Activated B cell treated with CpG ODN at 0.5 μM for 24 hours (primary cell): ENCODE data around the gene RNF187. TPM values are rescaled to one million over a fixed set of nuclear protein-coding genes. Genes with fewer than 3 reads are reported as not detected.

Source experiments
- ATAC-seq: fragments of 200-7000 bp; cut with Tn5 transposase; one replicate; pipeline ENCODE4 v1.10.0; 2021; ENCODE audit warnings: low read depth, mild to moderate bottlenecking, moderate library complexity
- CTCF ChIA-PET: fragments of 350-600 bp; sonication (Branson Sonifier 250); formaldehyde crosslinking; loops from one replicate; lab custom pipeline; 2021; ENCODE audit warnings: antibody characterized with exemption; lab: Charles Lee
- POLR2A ChIA-PET: fragments of 350-600 bp; sonication (Branson Sonifier 250); formaldehyde crosslinking; loops from one replicate; lab custom pipeline; 2021; ENCODE audit warnings: antibody characterized with exemption; lab: Charles Lee
- DNase-seq: peaks from one replicate; pipeline ENCODE4 v3.0.0; 2022
- H3K27ac Mint-ChIP-seq: one replicate; pipeline ENCODE4 v1.8.0; 2020; ENCODE audit warnings: mixed read lengths
- H3K27me3 Mint-ChIP-seq: one replicate; pipeline ENCODE4 v1.8.0; 2021; ENCODE audit warnings: mixed read lengths
- H3K36me3 Mint-ChIP-seq: one replicate; pipeline ENCODE4 v1.8.0; 2021; ENCODE audit warnings: low read depth, mixed read lengths
- H3K4me1 Mint-ChIP-seq: one replicate; pipeline ENCODE4 v1.8.0; 2021; ENCODE audit warnings: mixed read lengths
- H3K4me3 Mint-ChIP-seq: one replicate; pipeline ENCODE4 v1.8.0; 2020; ENCODE audit warnings: mild to moderate bottlenecking, mixed read lengths
- H3K9me3 Mint-ChIP-seq: one replicate; pipeline ENCODE4 v1.8.0; 2020; ENCODE audit warnings: mixed read lengths
- CTCF ChIP-seq: fragments of 200-600 bp; IDR thresholded peaks from one replicate; pipeline ENCODE4 v1.8.0; 2022; ENCODE audit warnings: antibody characterized with exemption, mild to moderate bottlenecking
- intact Hi-C: fragments of 100-400 bp; cut with micrococcal nuclease; formaldehyde crosslinking; loops from one replicate; pipeline ENCODE4 v1.15.1; 2024
- total RNA-seq: library from RNA; stranded (reverse); gene quantifications from 2 replicates; pipeline ENCODE4 v1.2.3, GENCODE V29; 2022

RNF187 gene
- total RNA-seq, 1 donor from 2014 or later: 64.0 TPM

GRCh38 chr1:228455715-228456114 is 31.5 kb upstream of the RNF187 start:
- Mint-ChIP-seq H3K4me3 (no peak overlapping the region), H3K4me1 (peaks cover 25% of the 10 kb centered on the region), H3K27ac (no peak overlapping the region), H3K36me3 (no peaks in the 10 kb centered on the region), H3K9me3 (no peaks in the 10 kb centered on the region), H3K27me3 (peaks cover 15% of the 10 kb centered on the region)
- no peak for TF ChIP-seq CTCF
- ATAC-seq: no peak
- intact Hi-C loops: loop anchor here (2.0 kb wide), 1 partner anchor 45 kb away; no protein-coding TSS in a partner anchor
- DNase-seq: no peak
- ChIA-PET CTCF (no interaction called here), POLR2A (interaction anchor here (1.5 kb wide), 1 partner anchor 49 kb away, joined by 4 read pairs; the partner anchor contains the start of gene TRIM11)

- Mint-ChIP-seq H3K36me3 (no peaks in the 10 kb centered on the region), H3K9me3 (no peaks in the 10 kb centered on the region), H3K27me3 (peaks cover 17% of the 10 kb centered on the region), H3K4me1 (peaks cover 25% of the 10 kb centered on the region), H3K4me3 (peak overlapping the region; percentile 89), H3K27ac (peak overlapping the region; percentile 89)
- no peak for TF ChIP-seq CTCF
- CTCF ChIA-PET: interaction anchor here (1.6 kb wide), 1 partner anchor 9 kb away, joined by 3 read pairs; no protein-coding TSS in a partner anchor
- no peak for ATAC-seq
- POLR2A ChIA-PET: interaction anchor here (1.5 kb wide), 1 partner anchor 50 kb away, joined by 4 read pairs; the partner anchor contains the start of gene TRIM11
- intact Hi-C loops: loop anchor here (1.0 to 2.0 kb wide), 3 partner anchors 9 to 49 kb away; no protein-coding TSS in a partner anchor
- DNase-seq: no peak
Observed at GRCh38 chr1:228456252-228457016, 30.7 kb upstream of the RNF187 start.

- POLR2A ChIA-PET: interaction anchor here (0.5 to 2.5 kb wide), 6 partner anchors 30 to 292 kb away, joined by 4 to 23 read pairs (median 6); partner anchors contain the start of genes IBA57, RNF187 and TRIM11
- DNase-seq: no peak
- CTCF ChIA-PET: interaction anchor here (1.6 kb wide), 1 partner anchor 8 kb away, joined by 3 read pairs; no protein-coding TSS in a partner anchor
- no peak for TF ChIP-seq CTCF
- Mint-ChIP-seq H3K27me3 (peaks cover 20% of the 10 kb centered on the region), H3K4me1 (peaks cover 25% of the 10 kb centered on the region), H3K36me3 (no peaks in the 10 kb centered on the region), H3K27ac (peak overlapping the region; percentile 89), H3K4me3 (peak overlapping the region; percentile 89), H3K9me3 (no peaks in the 10 kb centered on the region)
- intact Hi-C loops: loop anchor here (1.0 to 2.0 kb wide), 3 partner anchors 8 to 50 kb away; no protein-coding TSS in a partner anchor
- peak; percentile 1 for ATAC-seq
Observed at GRCh38 chr1:228457017-228457395, 30.2 kb upstream of the RNF187 start.

- Mint-ChIP-seq H3K9me3 (no peaks in the 10 kb centered on the region), H3K36me3 (no peaks in the 10 kb centered on the region), H3K27ac (peak overlapping the region; percentile 89), H3K27me3 (peaks cover 26% of the 10 kb centered on the region), H3K4me1 (peaks cover 25% of the 10 kb centered on the region), H3K4me3 (peak overlapping the region; percentile 89)
- ATAC-seq (peak; percentile 85), DNase-seq (peak; percentile 53)
- ChIA-PET POLR2A (interaction anchor here (0.5 to 2.5 kb wide), 9 partner anchors 29 to 458 kb away, joined by 3 to 23 read pairs (median 4); partner anchors contain the start of genes IBA57, RNF187 and TRIM11), CTCF (interaction anchor here (1.6 kb wide), 1 partner anchor 8 kb away, joined by 3 read pairs; no protein-coding TSS in a partner anchor)
- intact Hi-C loops: loop anchor here (1.0 to 2.0 kb wide), 6 partner anchors 8 to 327 kb away; no protein-coding TSS in a partner anchor
- no peak for TF ChIP-seq CTCF
Observed at GRCh38 chr1:228457396-228458176, 29.6 kb upstream of the RNF187 start.
